ENCODE measurements around the gene SOCS3.

The SOCS3 gene

GRCh38 chr17:78338486-78339259 lies 21.2 kb downstream of the SOCS3 start:
- TF ChIP-seq INSM2 (tag by site-specific recombination; IDR thresholded peaks at IDR 0.05), result no peak
- no peak for TF ChIP-seq ZNF341 (tag by site-specific recombination; IDR thresholded peaks at IDR 0.05; ENCODE audit: low read depth)
- TF ChIP-seq ZNF624 (tag by site-specific recombination; IDR thresholded peaks at IDR 0.05), result no peak
- no peak for TF ChIP-seq SALL2 (tag by site-specific recombination; IDR thresholded peaks at IDR 0.05; ENCODE audit: borderline replicate concordance)
- no peak for TF ChIP-seq ZNF398 (tag by site-specific recombination; IDR thresholded peaks at IDR 0.05)
- no peak for TF ChIP-seq REST (tag by site-specific recombination; IDR thresholded peaks at IDR 0.05)
- TF ChIP-seq KLF9 (tag by site-specific recombination; IDR thresholded peaks at IDR 0.05; ENCODE audit: low read depth), result no peak

GRCh38 chr17:78337244-78338109 lies 22.4 kb downstream of the SOCS3 start:
- no peak overlapping the region for H3K4me3 ChIP-seq (ENCODE audit: low read depth, low read length)
- POLR2A ChIA-PET, result interaction anchor here (1.0 kb wide), 1 partner anchor 23 kb away, joined by 3 read pairs; no protein-coding TSS in a partner anchor

More at GRCh38 chr17:78338486-78339259, 21.2 kb downstream of the SOCS3 start:
- Histone ChIP-seq H3K36me3 (ENCODE audit: control insufficient read depth in 2 of 2, insufficient read depth in 1 of 2, low read length in 2 of 2) (no peaks in the 10 kb centered on the region), H3K9me3 (ENCODE audit: control insufficient read depth, insufficient read depth, low read depth, low read length) (no peaks in the 10 kb centered on the region), H3K4me3 (ENCODE audit: low read depth, low read length) (no peak overlapping the region), H3K4me1 (ENCODE audit: control insufficient read depth, insufficient read depth, low read length) (peaks cover 10% of the 10 kb centered on the region; the same call in 1 of the 2 replicates), H3K27ac (ENCODE audit: extremely low read depth, low read depth, low read length) (no peak overlapping the region)
- CTCF ChIA-PET, result interaction anchor here (0.6 to 0.9 kb wide), 3 partner anchors 22 to 107 kb away, joined by 3 to 7 read pairs (median 4); no protein-coding TSS in a partner anchor
- POLR2A ChIA-PET, result interaction anchor here (1.2 kb wide), 1 partner anchor 10 kb away, joined by 3 read pairs; no protein-coding TSS in a partner anchor

GRCh38 chr17:78335209-78335608 lies 24.7 kb downstream of the SOCS3 start:
- no peaks in the 10 kb centered on the region for H3K9me3 ChIP-seq (ENCODE audit: control insufficient read depth, insufficient read depth, low read depth, low read length)
- H3K36me3 ChIP-seq (ENCODE audit: control insufficient read depth in 2 of 2, insufficient read depth in 1 of 2, low read length in 2 of 2), result no peaks in the 10 kb centered on the region
- H3K4me1 ChIP-seq (ENCODE audit: control insufficient read depth, insufficient read depth, low read length), result peaks cover 4% of the 10 kb centered on the region; the same call in 1 of the 2 replicates
- H3K4me3 ChIP-seq (ENCODE audit: low read depth, low read length), result no peak overlapping the region
- no peak overlapping the region for H3K27ac ChIP-seq (ENCODE audit: extremely low read depth, low read depth, low read length)
- ChIA-PET CTCF (interaction anchor here (0.9 to 2.2 kb wide), 5 partner anchors 19 to 84 kb away, joined by 3 to 11 read pairs (median 5); no protein-coding TSS in a partner anchor), POLR2A (no interaction called here)
- TF ChIP-seq ZNF132 (tag by site-specific recombination; IDR thresholded peaks at IDR 0.05; ENCODE audit: borderline replicate concordance) (no peak), REST (tag by site-specific recombination; IDR thresholded peaks at IDR 0.05) (no peak), ZNF580 (tag by site-specific recombination; IDR thresholded peaks at IDR 0.05) (no peak), YY1 (tag by site-specific recombination; IDR thresholded peaks at IDR 0.05) (no peak), ZNF354C (tag by site-specific recombination; IDR thresholded peaks at IDR 0.05; ENCODE audit: borderline replicate concordance, low read depth) (no peak), ZNF664 (tag by site-specific recombination; IDR thresholded peaks at IDR 0.05) (no peak), SALL2 (tag by site-specific recombination; IDR thresholded peaks at IDR 0.05; ENCODE audit: borderline replicate concordance) (no peak), GLI4 (tag by site-specific recombination; IDR thresholded peaks at IDR 0.05) (no peak), GFI1B (tag by site-specific recombination; IDR thresholded peaks at IDR 0.05) (no peak)

More at GRCh38 chr17:78337244-78338109, 22.4 kb downstream of the SOCS3 start:
- H3K9me3 ChIP-seq (ENCODE audit: control insufficient read depth, insufficient read depth, low read depth, low read length), result no peaks in the 10 kb centered on the region
- CTCF ChIA-PET, result interaction anchor here (0.7 kb wide), 1 partner anchor 60 kb away, joined by 4 read pairs; no protein-coding TSS in a partner anchor
- H3K36me3 ChIP-seq (ENCODE audit: control insufficient read depth in 2 of 2, insufficient read depth in 1 of 2, low read length in 2 of 2), result no peaks in the 10 kb centered on the region
- H3K27ac ChIP-seq (ENCODE audit: extremely low read depth, low read depth, low read length), result no peak overlapping the region
- H3K4me1 ChIP-seq (ENCODE audit: control insufficient read depth, insufficient read depth, low read length), result peaks cover 9% of the 10 kb centered on the region; the same call in 1 of the 2 replicates
- TF ChIP-seq ZNF600 (tag by site-specific recombination; IDR thresholded peaks at IDR 0.05), result 0 out of 2 replicates have a peak, but pooled peaks have one; percentile 57
- no peak for TF ChIP-seq ZNF169 (tag by site-specific recombination; IDR thresholded peaks at IDR 0.05)
- 0 out of 2 replicates have a peak, but pooled peaks have one; percentile 46 for TF ChIP-seq ZNF121 (tag by site-specific recombination; IDR thresholded peaks at IDR 0.05)
- peak; percentile 79; the same call in 1 of the 2 replicates for TF ChIP-seq PRDM1 (tag by site-specific recombination; IDR thresholded peaks at IDR 0.05)
